GM20000 (cell line): ENCODE data around the gene SEC14L1.

Source experiments
- DNase-seq: peaks from one replicate; pipeline ENCODE4 v3.0.0; 2012; ENCODE audit warnings: low spot score
- TF ChIP-seq, protein P1 (sequence below): IDR thresholded peaks from 2 replicates; pipeline ENCODE4 v1.5.1; 2012; ENCODE audit warnings: mild to moderate bottlenecking, control low read depth; ENCODE audit errors: extremely low read depth, missing control alignments

SEC14L1 gene

DNA sequence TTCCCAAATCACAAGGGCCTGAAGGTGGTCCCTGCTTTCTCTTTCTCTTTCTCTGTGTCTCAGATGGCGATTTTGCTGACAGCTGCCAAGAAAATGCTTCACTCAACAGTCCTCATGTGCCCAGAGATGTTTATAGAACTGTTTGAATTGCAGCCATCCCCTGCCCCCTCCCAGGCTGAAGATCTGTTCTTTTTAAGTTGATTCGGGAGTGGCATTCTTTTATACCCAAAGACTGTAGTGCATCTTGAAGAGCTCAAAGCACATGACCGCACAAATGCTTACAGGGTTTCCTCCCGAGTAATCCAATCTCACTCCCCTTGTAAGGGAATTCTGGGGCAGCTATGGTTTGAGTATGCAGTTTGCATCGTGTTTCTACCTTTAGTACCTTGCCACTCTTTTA is 75.7 kb downstream of the SEC14L1 start:
- TF ChIP-seq, protein P1, sequence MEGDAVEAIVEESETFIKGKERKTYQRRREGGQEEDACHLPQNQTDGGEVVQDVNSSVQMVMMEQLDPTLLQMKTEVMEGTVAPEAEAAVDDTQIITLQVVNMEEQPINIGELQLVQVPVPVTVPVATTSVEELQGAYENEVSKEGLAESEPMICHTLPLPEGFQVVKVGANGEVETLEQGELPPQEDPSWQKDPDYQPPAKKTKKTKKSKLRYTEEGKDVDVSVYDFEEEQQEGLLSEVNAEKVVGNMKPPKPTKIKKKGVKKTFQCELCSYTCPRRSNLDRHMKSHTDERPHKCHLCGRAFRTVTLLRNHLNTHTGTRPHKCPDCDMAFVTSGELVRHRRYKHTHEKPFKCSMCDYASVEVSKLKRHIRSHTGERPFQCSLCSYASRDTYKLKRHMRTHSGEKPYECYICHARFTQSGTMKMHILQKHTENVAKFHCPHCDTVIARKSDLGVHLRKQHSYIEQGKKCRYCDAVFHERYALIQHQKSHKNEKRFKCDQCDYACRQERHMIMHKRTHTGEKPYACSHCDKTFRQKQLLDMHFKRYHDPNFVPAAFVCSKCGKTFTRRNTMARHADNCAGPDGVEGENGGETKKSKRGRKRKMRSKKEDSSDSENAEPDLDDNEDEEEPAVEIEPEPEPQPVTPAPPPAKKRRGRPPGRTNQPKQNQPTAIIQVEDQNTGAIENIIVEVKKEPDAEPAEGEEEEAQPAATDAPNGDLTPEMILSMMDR = no peak
- no peak for DNase-seq

DNA sequence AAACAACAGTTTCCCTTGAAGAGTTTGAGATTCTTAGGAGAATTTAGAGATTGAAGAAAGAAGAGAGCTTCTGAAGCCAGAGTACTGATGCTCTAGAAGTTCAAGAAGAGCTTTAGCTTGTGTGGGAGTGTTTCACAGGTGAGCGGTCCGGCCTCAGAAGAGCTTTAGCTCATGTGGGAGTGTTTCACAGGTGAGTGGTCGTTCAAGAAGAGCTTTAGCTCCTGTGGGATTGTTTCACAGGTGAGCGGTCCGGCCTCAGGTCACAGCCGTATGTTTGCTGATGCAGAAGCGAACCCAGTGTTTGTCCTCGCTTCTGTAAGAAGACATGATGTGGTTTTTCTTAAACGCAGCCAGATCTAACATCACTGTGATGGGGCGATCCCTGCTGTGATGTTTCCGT is 76.4 kb downstream of the SEC14L1 start:
- TF ChIP-seq, protein P1 = no peak

DNA sequence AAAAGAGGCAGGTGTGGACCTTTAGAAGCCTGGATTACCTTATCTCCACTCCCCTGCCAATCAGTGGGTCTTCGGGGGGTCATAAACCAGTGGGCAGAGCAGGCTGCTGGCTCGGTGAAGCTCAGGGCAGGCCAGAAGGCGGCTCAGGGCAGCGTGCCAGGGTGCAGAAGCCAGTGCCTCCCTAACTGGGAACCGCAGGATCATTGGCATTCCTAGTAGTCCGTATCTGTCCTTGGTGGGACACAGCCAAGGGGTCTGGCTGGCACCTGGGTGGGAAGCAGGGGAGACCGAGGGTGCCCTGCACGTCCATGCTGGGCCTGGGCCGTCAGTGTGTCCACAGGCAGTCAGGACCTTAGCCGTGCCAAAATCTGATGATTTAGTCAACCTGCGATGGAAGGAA is 76.8 kb downstream of the SEC14L1 start:
- DNase-seq = no peak
- TF ChIP-seq, protein P1 = no peak

More for the DNA sequence above, 76.4 kb downstream of the SEC14L1 start:
- DNase-seq = no peak

DNA sequence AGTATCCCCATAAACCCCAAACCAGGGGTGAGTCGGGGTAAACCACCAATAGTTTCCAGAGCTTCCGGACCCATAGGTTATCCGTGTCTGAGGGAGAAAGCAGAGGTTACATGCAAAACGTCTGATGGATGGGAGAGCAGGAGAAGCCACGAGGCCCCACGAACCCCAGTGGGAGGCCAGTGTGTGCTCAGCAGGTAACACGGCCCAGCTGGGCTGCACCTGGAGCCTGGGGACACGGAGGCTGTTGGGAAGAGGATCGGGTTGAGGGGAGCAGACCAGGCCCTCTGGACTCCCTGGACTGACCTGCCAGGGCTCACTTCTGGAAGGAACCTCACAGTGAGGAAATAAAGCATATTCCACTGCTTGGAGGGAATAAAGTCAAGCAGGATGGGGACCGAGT is 78.1 kb downstream of the SEC14L1 start:
- no peak for DNase-seq
- TF ChIP-seq, protein P1 = no peak

DNA sequence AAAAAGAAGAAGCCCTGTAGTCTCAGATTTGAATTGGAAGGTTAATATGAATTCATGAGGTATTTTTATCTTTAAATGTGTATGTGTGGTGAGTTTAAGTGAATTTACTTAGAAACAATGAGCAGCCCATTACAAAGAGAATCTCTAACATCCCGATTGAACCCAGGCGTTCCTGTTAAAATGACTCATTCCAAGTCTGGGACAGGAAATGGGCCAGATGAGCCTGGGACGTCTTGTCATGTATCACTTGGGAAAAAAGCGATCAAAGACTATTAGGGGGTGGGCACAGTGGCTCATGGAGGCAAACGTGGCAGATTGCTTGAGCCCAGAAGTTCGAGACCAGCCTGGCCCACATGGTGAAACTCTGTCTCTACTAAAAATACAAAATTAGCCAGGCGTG is 81.6 kb downstream of the SEC14L1 start:
- TF ChIP-seq, protein P1 = no peak

DNA sequence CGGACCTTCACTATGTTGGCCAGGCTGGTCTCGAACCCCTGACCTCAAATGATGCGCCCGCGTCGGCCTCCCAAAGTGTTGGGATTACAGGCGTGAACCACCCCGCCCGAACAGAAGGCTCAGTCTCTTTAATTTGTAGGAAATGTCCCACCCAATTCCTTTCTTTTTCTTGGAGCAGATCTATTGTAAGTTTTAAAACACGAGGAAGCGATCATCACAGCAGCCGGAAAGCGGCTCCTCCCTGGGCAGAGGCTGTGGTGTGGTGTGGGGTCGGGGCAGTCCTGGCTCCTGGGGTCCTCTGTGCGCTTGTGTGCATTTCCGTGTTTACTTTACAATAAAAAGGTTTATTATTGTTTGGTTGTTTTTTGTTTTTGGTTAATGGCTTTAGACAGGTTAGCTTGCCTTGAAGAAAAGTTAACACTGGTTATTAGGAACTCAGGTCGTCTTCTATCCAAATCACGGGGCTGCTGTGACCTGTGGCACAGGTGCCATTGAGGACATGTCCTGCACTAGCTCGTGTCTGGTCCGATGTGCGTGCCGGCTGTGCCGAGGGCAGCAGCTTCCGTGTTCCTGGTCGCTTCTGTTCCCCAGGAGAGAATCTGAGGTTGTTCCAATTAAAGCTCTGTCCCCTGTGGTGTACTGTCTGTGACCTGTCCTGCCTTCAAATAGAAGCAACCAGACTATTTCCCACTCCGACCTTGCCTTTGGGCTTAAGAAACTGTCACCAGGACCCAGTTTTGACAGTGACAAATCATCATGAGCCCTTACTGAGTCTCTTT is 83.1 kb downstream of the SEC14L1 start:
- TF ChIP-seq, protein P1 = no peak
- no peak for DNase-seq

More for the DNA sequence above, 81.6 kb downstream of the SEC14L1 start:
- no peak for DNase-seq

DNA sequence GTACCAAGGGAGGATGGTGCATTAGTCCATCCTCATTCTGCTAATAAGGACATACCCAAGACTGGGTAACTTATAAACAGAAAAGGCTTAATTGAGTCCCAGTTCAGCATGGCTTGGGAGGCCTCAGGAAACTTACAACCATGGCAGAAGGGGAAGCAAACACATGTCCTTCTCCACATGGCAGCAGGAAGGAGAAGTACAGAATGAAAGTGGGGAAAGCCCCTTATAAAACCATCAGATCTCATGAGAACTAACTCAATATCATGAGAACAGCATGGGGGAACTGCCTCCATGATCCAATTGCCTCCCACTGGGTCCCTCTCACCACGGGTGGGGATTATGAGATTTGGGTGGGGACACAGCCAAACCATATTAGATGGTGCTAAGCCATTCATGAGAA is 84.5 kb downstream of the SEC14L1 start:
- no peak for DNase-seq
- TF ChIP-seq, protein P1 = no peak
